GM10266 (cell line): ENCODE data around the gene CDHR5.

Experiments used
- DNase-seq: peaks from one replicate; pipeline ENCODE4 v3.0.0; 2012; ENCODE audit errors: extremely low spot score
- TF ChIP-seq, protein P1 (sequence below): IDR thresholded peaks from 2 replicates; pipeline ENCODE4 v1.5.1; 2012; ENCODE audit warnings: mild to moderate bottlenecking, low read depth; ENCODE audit not compliant: control insufficient read depth, insufficient read depth; ENCODE audit errors: missing control alignments

CDHR5 gene, protein sequence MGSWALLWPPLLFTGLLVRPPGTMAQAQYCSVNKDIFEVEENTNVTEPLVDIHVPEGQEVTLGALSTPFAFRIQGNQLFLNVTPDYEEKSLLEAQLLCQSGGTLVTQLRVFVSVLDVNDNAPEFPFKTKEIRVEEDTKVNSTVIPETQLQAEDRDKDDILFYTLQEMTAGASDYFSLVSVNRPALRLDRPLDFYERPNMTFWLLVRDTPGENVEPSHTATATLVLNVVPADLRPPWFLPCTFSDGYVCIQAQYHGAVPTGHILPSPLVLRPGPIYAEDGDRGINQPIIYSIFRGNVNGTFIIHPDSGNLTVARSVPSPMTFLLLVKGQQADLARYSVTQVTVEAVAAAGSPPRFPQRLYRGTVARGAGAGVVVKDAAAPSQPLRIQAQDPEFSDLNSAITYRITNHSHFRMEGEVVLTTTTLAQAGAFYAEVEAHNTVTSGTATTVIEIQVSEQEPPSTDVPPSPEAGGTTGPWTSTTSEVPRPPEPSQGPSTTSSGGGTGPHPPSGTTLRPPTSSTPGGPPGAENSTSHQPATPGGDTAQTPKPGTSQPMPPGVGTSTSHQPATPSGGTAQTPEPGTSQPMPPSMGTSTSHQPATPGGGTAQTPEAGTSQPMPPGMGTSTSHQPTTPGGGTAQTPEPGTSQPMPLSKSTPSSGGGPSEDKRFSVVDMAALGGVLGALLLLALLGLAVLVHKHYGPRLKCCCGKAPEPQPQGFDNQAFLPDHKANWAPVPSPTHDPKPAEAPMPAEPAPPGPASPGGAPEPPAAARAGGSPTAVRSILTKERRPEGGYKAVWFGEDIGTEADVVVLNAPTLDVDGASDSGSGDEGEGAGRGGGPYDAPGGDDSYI

DNA sequence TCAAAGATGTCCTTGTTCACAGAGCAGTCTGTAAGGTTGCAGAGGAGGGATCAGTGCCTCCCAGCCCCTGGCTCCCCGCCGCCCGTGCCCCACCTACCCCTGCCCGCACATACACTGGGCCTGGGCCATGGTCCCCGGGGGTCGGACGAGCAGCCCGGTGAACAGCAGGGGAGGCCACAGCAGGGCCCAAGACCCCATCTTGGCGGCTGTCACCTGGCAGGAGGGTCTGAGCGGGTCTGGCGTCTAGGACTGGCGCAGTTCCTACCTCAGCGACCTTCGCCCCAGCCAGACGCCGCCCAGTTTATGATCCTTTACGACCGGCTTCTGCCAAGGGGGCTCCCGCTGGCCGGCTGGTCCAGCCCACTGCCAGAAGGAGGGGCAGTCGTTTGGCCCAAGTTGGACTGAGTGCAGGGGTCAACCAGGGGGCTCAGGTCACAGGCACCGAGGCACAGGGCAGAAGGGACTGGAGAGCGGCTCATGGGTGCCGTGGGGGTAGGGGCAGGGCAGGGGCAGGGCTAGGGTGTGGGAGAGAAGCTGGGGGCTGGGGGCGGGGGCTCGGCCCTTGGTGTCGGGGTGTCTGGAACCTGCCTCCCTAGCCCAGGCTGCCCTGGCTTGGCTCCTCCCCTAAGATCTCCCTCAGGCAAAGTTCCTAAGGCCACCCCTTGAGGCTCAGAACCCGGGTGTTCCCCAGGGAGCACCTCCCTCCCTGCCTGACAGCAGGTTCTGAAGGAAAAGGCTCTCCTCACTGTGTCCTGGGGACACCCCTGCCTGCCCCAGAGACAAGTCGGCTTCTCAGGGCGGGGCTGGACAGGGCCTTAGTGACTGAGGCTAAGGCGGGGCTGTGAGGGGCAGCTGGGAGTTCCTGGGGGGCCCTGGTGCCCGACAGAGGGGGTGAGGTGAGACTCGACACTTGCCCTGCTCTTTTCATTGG, at the start of gene CDHR5:
CDHR5 (minus strand) TSS at position 251 of the 931 bp plus-strand sequence; CDS start at position 198, 53 bp downstream.
- no peak for DNase-seq
- TF ChIP-seq, protein P1, sequence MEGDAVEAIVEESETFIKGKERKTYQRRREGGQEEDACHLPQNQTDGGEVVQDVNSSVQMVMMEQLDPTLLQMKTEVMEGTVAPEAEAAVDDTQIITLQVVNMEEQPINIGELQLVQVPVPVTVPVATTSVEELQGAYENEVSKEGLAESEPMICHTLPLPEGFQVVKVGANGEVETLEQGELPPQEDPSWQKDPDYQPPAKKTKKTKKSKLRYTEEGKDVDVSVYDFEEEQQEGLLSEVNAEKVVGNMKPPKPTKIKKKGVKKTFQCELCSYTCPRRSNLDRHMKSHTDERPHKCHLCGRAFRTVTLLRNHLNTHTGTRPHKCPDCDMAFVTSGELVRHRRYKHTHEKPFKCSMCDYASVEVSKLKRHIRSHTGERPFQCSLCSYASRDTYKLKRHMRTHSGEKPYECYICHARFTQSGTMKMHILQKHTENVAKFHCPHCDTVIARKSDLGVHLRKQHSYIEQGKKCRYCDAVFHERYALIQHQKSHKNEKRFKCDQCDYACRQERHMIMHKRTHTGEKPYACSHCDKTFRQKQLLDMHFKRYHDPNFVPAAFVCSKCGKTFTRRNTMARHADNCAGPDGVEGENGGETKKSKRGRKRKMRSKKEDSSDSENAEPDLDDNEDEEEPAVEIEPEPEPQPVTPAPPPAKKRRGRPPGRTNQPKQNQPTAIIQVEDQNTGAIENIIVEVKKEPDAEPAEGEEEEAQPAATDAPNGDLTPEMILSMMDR, result no peak

- no peak for DNase-seq
- TF ChIP-seq, protein P1, result no peak
These were observed 49.7 kb upstream of the CDHR5 start for GRCh38 chr11:674406-674805.

GRCh38 chr11:673866-674265, 49.1 kb upstream of the CDHR5 start:
- TF ChIP-seq, protein P1, result no peak

DNA sequence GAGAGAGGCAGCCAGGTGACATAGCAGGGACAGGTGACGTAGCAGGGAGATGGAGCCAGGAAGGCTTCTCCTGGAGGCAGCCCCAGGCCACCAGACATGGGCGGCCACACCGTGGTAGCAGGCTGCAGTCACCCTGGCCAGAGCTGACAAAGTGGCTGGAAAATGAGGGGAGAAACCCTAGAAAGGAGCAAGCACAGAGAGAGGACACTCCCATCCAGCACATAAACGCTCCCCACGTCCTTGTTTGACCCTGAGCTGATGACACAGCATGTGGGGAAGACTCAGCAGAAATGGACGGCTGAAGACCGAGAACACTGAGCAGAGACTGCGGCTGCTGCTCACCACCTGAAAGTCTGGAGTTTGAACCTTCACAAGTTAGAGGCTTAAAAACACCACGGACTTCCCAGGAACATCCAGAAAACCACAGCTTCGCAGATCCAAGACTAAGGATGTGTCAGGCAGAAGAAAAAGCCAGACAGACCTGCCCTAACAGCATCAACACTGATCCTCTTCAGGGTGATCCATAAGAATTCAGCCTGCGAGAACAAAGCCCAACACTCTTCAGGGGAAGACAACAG, 41.0 kb upstream of the CDHR5 start:
- DNase-seq, result no peak
- TF ChIP-seq, protein P1, result no peak

More at GRCh38 chr11:673866-674265, 49.1 kb upstream of the CDHR5 start:
- no peak for DNase-seq

GRCh38 chr11:665062-665703, 40.4 kb upstream of the CDHR5 start:
- TF ChIP-seq, protein P1, result no peak
- DNase-seq, result no peak

GRCh38 chr11:662689-663274, 38.0 kb upstream of the CDHR5 start:
- peak; percentile 80 for DNase-seq
- TF ChIP-seq, protein P1, result peak; percentile 80
